K562 (cell line): Measurements from ENCODE around the gene ADGRG1.

Source experiments
- ATF1 ChIP-seq, 2 experiments: fragments of 450-650 bp in 1 of 2; IDR thresholded peaks; 2 replicates each; pipeline ENCODE4 v1.6.1; 2016; ENCODE audit warnings: missing compliant biosample characterization in 1 of 2, missing genetic modification characterization in 1 of 2
- HNRNPK ChIP-seq: fragments of 200-400 bp; formaldehyde crosslinking; IDR thresholded peaks from one replicate; pipeline ENCODE4 v1.6.1; 2018; ENCODE audit warnings: mild to moderate bottlenecking, low read depth, low read length; ENCODE audit not compliant: poor library complexity, severe bottlenecking
- RAD21 ChIP-seq, 2 experiments: fragments of 250-450 bp in 1 of 2; fragments of 450-650 bp in 1 of 2; sonication (Bioruptor Pico) in 1 of 2; formaldehyde crosslinking in 1 of 2; IDR thresholded peaks in 1 of 2; conservative IDR thresholded peaks in 1 of 2; 2 replicates each; pipeline versions ENCODE4 v1.4.0 to v1.8.0; 2020 to 2022; ENCODE audit warnings: mild to moderate bottlenecking in 2 of 2, moderate library complexity in 1 of 2
- YY1 ChIP-seq, 3 experiments: IDR thresholded peaks; 2 replicates each; pipeline ENCODE4 v1.6.1; 2011; ENCODE audit warnings: low read length in 2 of 3, mild to moderate bottlenecking in 2 of 3, moderate library complexity in 2 of 3, borderline replicate concordance in 1 of 3, control low read depth in 1 of 3, low read depth in 1 of 3; ENCODE audit not compliant: insufficient read depth in 3 of 3, insufficient replicate concordance in 2 of 3, control insufficient read depth in 1 of 3, insufficient read length in 1 of 3; ENCODE audit errors: extremely low read depth in 1 of 3
- ZNF3 ChIP-seq: fragments of 250-450 bp; sonication (Bioruptor Pico); IDR thresholded peaks from 2 replicates; pipeline ENCODE4 v1.5.0; 2021; ENCODE audit warnings: mild to moderate bottlenecking, moderate library complexity
- TF ChIP-seq, protein P1 (sequence below): fragments of 450-650 bp; IDR thresholded peaks from 2 replicates; pipeline ENCODE4 v1.6.1; 2016; ENCODE audit warnings: missing biosample characterization, missing genetic modification characterization
- TF ChIP-seq, protein P2 (sequence below): fragments of 250-450 bp; sonication (Bioruptor Pico); IDR thresholded peaks from 2 replicates; pipeline ENCODE4 v1.4.0; 2020; ENCODE audit warnings: mild to moderate bottlenecking, moderate library complexity

DNA sequence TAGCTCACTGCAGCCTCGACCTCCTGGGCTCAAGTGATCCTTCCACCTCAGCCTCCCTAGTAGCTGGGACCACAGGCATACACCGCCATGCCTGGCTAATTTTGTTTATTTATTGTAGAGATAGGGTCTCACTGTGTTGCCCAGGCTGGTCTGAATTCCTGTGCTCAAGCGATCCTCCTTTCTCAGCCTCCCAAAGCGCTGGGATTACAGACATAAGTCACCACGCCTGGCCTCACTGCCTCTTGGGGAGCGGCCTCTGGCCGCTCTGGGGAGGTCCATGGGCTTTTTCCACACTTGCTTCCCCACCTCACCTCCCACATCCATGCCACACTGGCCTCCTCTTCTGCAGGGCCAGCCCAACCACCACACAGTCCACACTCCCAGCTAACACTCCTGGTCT is 21.4 kb downstream of the ADGRG1 start:
- TF ChIP-seq ZNF3 = no peak
- TF ChIP-seq YY1 (IDR thresholded peaks at IDR 0.05; ENCODE audit: borderline replicate concordance in 1 of 3, control insufficient read depth in 1 of 3, extremely low read depth in 1 of 3, insufficient read depth in 3 of 3, insufficient read length in 1 of 3, insufficient replicate concordance in 2 of 3, low read depth in 1 of 3, low read length in 2 of 3) = no peak
- TF ChIP-seq, protein P1, sequence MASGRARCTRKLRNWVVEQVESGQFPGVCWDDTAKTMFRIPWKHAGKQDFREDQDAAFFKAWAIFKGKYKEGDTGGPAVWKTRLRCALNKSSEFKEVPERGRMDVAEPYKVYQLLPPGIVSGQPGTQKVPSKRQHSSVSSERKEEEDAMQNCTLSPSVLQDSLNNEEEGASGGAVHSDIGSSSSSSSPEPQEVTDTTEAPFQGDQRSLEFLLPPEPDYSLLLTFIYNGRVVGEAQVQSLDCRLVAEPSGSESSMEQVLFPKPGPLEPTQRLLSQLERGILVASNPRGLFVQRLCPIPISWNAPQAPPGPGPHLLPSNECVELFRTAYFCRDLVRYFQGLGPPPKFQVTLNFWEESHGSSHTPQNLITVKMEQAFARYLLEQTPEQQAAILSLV (tag) = no peak
- TF ChIP-seq HNRNPK = no peak
- TF ChIP-seq, protein P2, sequence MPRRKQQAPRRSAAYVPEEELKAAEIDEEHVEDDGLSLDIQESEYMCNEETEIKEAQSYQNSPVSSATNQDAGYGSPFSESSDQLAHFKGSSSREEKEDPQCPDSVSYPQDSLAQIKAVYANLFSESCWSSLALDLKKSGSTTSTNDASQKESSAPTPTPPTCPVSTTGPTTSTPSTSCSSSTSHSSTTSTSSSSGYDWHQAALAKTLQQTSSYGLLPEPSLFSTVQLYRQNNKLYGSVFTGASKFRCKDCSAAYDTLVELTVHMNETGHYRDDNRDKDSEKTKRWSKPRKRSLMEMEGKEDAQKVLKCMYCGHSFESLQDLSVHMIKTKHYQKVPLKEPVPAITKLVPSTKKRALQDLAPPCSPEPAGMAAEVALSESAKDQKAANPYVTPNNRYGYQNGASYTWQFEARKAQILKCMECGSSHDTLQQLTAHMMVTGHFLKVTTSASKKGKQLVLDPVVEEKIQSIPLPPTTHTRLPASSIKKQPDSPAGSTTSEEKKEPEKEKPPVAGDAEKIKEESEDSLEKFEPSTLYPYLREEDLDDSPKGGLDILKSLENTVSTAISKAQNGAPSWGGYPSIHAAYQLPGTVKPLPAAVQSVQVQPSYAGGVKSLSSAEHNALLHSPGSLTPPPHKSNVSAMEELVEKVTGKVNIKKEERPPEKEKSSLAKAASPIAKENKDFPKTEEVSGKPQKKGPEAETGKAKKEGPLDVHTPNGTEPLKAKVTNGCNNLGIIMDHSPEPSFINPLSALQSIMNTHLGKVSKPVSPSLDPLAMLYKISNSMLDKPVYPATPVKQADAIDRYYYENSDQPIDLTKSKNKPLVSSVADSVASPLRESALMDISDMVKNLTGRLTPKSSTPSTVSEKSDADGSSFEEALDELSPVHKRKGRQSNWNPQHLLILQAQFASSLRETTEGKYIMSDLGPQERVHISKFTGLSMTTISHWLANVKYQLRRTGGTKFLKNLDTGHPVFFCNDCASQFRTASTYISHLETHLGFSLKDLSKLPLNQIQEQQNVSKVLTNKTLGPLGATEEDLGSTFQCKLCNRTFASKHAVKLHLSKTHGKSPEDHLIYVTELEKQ (CRISPR knock-in tag) = no peak
- no peak for TF ChIP-seq ATF1 (CRISPR knock-in tag; IDR thresholded peaks at IDR 0.05)
- TF ChIP-seq ATF1 (tag; IDR thresholded peaks at IDR 0.05) = no peak
- TF ChIP-seq RAD21 (CRISPR knock-in tag; conservative IDR thresholded peaks at IDR 0.05 in 1 of 2, IDR thresholded peaks at IDR 0.05 in 1 of 2) = no peak
